Lower leg skin (tissue), 4 donors: ENCODE data around the gene COG5. TPM values are rescaled to one million over a fixed set of nuclear protein-coding genes. Genes with fewer than 3 reads are reported as not detected.

Source experiments
- DNase-seq, 2 donors: peaks; one replicate each; pipeline ENCODE4 v3.0.0-alpha.2; 2019; ENCODE audit warnings: low spot score in 2 of 2
- H3K4me3 ChIP-seq: fragments of 200-600 bp; sonication (generic); 2 replicates; pipeline ENCODE4 v1.5.1; 2017; ENCODE audit warnings: mild to moderate bottlenecking, low read depth; ENCODE audit not compliant: poor library complexity, severe bottlenecking
- POLR2A ChIP-seq, 2 donors: fragments of 450-650 bp; IDR thresholded peaks; one replicate each; pipeline ENCODE4 v1.6.1; 2016 to 2017; ENCODE audit warnings: antibody characterized with exemption in 2 of 2, mild to moderate bottlenecking in 1 of 2, moderate library complexity in 1 of 2
- WGBS, 2 donors: methylation state at CpG; one replicate each; pipeline ENCODE4 v1.1.5; 2018; 5-methylcytosine and 5-hydroxymethylcytosine counted together
- intact Hi-C: fragments of 100-400 bp; cut with DNase I; formaldehyde crosslinking; loops from one replicate; pipeline ENCODE4 v1.15.0; 2023; ENCODE audit warnings: low total_unique reads
- total RNA-seq, 4 donors: library from RNA; depleted of rRNA; stranded (reverse); fragments of >200 nt; gene quantifications; one replicate each; pipeline ENCODE4 v1.1.0, GENCODE V29; 2016
- TF ChIP-seq, protein P1 (sequence below), 3 donors: fragments of 450-650 bp; IDR thresholded peaks; one replicate each; pipeline ENCODE4 v1.5.1; 2016; ENCODE audit warnings: antibody characterized with exemption in 3 of 3, mild to moderate bottlenecking in 3 of 3, moderate library complexity in 2 of 3

The COG5 gene
- total RNA-seq, 4 donors from 2014 or later = 34.4 to 50.6 (median 43.4) TPM

DNA sequence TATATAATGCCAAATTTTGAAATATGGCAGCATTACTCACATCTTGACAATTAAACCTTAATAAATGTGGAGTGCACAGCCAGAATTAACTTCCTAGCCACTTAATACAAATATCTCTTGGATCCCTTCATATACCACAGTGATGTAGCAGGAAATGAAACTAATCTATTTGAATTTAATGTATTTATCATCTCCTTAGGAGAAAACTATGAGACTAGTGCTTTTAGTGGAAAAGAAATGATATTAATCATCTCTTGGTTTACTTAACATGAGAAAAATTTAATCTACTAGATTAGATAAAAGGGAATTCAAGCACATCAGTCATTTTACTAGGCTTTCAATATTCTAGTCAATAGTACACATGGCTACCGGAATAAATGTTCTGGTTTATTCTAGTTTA lies 149.5 kb downstream of the COG5 start:
- TF ChIP-seq POLR2A (IDR thresholded peaks at IDR 0.05) = no peak
- TF ChIP-seq, protein P1, sequence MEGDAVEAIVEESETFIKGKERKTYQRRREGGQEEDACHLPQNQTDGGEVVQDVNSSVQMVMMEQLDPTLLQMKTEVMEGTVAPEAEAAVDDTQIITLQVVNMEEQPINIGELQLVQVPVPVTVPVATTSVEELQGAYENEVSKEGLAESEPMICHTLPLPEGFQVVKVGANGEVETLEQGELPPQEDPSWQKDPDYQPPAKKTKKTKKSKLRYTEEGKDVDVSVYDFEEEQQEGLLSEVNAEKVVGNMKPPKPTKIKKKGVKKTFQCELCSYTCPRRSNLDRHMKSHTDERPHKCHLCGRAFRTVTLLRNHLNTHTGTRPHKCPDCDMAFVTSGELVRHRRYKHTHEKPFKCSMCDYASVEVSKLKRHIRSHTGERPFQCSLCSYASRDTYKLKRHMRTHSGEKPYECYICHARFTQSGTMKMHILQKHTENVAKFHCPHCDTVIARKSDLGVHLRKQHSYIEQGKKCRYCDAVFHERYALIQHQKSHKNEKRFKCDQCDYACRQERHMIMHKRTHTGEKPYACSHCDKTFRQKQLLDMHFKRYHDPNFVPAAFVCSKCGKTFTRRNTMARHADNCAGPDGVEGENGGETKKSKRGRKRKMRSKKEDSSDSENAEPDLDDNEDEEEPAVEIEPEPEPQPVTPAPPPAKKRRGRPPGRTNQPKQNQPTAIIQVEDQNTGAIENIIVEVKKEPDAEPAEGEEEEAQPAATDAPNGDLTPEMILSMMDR (IDR thresholded peaks at IDR 0.05) = no peak
- WGBS, 2 donors = 93 to 98% methylated on average over 1 of the region's 1 CpG
- H3K4me3 ChIP-seq = no peak overlapping the region
- intact Hi-C loops = no loop called here
- no peak for DNase-seq

DNA sequence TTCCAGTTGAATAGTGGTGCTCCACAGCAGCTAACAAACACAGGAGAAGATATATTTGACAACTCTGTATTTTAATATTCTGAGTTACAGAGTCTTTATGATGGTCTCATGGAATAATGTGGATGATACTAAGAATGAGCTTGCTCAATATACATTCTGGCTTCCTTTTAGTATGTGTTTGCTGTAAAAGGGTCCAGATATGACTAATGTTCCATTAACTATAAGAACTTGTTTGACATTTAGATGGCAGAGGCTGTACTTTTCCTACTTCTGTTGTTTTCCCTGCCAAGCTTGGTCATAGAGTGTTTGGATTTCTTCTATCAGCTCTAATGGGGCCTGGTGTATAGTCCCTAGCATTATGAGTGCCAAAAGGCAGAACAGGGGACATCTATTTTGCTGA lies 155.4 kb downstream of the COG5 start:
- DNase-seq = no peak

DNA sequence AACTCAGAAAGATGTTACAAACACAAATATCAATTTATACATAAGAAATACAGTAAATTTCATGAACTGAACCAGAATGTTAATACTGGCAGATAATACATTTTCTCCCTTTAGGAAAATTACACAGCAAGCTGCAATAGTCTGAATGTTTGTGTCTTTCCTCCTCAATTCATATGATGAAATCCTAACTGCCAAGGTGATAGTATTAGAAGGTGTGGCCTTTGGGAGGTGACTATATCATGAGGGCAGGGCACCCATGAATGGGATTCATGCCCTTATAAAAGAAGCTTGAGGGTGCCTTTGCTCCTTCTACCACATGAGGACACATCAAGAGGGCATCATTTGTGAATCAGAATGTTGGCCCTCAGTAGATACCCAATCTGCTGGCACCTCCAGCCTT lies 158.2 kb downstream of the COG5 start:
- TF ChIP-seq POLR2A (IDR thresholded peaks at IDR 0.05) = no peak
- TF ChIP-seq, protein P1 (IDR thresholded peaks at IDR 0.05) = no peak
- no peak overlapping the region for H3K4me3 ChIP-seq
- intact Hi-C loops = no loop called here
- DNase-seq = no peak

More for the DNA sequence above, 155.4 kb downstream of the COG5 start:
- TF ChIP-seq, protein P1 (IDR thresholded peaks at IDR 0.05) = no peak
- TF ChIP-seq POLR2A (IDR thresholded peaks at IDR 0.05) = no peak
- intact Hi-C loops = no loop called here
- no peak overlapping the region for H3K4me3 ChIP-seq

DNA sequence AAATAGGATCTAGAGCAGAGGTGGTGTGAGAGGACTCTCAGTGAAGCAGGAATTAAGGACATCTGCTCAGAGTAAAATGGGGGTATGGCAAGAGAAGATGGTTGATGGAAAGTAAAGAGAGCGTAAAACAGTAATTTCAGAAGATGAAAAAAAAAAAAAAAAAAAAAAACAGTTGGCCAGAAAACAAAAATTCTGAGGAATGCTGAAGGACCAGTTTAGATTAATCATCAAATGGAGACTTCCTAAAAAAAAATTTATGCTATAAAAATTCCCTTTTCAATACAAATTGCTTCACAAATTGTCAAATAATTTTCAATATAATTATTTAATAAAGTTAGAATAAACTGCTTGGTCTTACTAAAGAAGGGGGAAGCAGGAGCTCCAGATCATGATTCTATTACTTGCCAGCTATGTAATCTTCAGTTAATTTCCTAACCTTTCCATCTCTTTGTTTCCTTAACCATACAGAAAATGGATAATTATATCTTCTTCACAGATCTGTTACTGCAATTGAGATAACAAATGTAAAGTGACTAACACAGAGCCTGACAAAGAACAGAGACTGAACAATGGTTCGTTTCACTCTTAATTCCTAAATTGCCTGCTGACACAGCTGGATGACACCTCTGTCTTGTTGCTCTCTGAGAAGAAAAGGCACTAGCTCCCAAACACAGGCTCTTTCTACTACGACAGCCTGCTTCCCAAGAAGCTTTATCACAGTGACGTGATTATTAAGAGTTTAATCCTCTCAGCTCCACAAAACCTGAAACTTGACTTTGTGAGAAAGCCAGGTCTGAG lies 158.8 kb downstream of the COG5 start:
- 54 to 59% methylated on average over 4 of the region's 4 CpGs for WGBS, 2 donors
- intact Hi-C loops = no loop called here
- TF ChIP-seq, protein P1 (IDR thresholded peaks at IDR 0.05) = no peak
- no peak for TF ChIP-seq POLR2A (IDR thresholded peaks at IDR 0.05)
- DNase-seq = no peak
- H3K4me3 ChIP-seq = no peak overlapping the region

DNA sequence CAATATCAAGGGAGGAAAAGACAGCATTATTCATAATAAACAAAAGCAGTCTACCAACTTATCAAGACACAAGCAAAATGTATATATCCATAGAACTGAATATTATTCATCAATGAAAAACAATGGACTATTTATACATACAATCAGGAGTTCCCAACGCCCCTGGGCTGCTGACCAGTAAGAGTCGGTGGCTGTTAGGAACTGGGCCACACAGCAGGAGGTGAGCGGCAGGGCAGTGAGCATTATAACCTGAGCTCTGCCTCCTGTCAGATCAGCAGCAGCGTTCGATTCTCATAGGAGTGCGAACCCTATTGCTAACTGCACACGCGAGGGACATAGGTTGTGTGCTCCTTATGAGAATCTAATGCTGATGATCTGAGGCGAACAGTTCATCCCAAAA lies 165.6 kb downstream of the COG5 start:
- H3K4me3 ChIP-seq = no peak overlapping the region
- TF ChIP-seq POLR2A (IDR thresholded peaks at IDR 0.05) = no peak
- TF ChIP-seq, protein P1 (IDR thresholded peaks at IDR 0.05) = no peak
- 89 to 91% methylated on average over 9 of the region's 9 CpGs for WGBS, 2 donors
- DNase-seq = no peak
- intact Hi-C loops = loop anchor here (5.0 kb wide), 1 partner anchor 324 kb away; no protein-coding TSS in a partner anchor

DNA sequence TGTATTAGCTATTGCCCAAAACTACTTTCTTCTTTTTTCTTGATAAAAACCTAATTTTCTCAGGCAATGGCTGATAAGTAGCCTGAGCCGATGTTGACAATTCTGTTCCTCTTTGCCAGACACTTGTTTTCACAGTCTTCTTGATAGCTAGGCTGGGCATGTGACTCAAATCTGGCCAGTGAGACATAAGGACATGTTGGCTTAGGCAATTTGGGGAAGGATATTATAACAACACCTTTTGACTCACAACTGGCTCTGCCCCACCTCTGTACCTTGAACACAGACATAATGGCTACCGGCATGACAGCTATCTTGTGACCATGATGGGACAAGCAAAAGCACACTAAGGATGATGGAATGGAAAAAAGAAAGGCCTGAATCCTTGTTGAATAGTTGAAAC lies 166.7 kb downstream of the COG5 start:
- no peak for TF ChIP-seq POLR2A (IDR thresholded peaks at IDR 0.05)
- TF ChIP-seq, protein P1 (IDR thresholded peaks at IDR 0.05) = no peak
- DNase-seq = no peak
- H3K4me3 ChIP-seq = no peak overlapping the region
- intact Hi-C loops = loop anchor here (5.0 kb wide), 1 partner anchor 325 kb away; no protein-coding TSS in a partner anchor
- 91 to 98% methylated on average over 2 of the region's 2 CpGs for WGBS, 2 donors
